Prostate gland (tissue), 2 donors: ENCODE measurements around the gene ACVR1C.

ENCODE experiments used
- POLR2A ChIP-seq: fragments of 450-650 bp; IDR thresholded peaks from one replicate; pipeline ENCODE4 v1.6.1; 2016; ENCODE audit warnings: antibody characterized with exemption, mild to moderate bottlenecking
- POLR2AphosphoS5 ChIP-seq: sonication (generic); formaldehyde crosslinking; IDR thresholded peaks from one replicate; pipeline ENCODE4 v1.6.1; 2017; ENCODE audit warnings: antibody characterized with exemption
- TF ChIP-seq, protein P1 (sequence below), 4 experiments: fragments of 200-600 bp in 2 of 4; fragments of 450-650 bp in 2 of 4; sonication (generic) in 2 of 4; IDR thresholded peaks; 1 replicate in 3 of 4; 2 replicates in 1 of 4; pipeline ENCODE4 v1.5.1; 2016 to 2019; ENCODE audit warnings: antibody characterized with exemption in 4 of 4, mild to moderate bottlenecking in 2 of 4, moderate library complexity in 2 of 4

DNA sequence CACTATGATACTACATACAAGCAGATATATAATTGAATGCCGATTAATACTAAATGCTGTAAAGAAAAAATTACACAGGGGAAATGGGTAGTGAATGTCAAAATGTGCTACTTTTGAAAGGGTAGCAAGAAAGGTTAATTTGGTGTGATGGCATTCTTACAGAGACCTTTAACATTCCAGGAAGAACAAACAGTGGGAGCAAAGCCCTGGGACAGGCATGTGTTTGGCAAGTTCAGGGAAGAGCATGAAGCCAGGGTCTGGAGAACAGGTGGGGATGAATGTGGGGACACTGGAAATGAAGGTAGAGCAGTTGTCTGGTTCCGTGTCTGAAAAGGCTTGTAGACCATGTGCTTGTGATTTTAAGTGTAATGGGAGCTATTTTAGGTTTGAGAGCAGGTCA lies 102.6 kb downstream of the ACVR1C start:
- TF ChIP-seq, protein P1, sequence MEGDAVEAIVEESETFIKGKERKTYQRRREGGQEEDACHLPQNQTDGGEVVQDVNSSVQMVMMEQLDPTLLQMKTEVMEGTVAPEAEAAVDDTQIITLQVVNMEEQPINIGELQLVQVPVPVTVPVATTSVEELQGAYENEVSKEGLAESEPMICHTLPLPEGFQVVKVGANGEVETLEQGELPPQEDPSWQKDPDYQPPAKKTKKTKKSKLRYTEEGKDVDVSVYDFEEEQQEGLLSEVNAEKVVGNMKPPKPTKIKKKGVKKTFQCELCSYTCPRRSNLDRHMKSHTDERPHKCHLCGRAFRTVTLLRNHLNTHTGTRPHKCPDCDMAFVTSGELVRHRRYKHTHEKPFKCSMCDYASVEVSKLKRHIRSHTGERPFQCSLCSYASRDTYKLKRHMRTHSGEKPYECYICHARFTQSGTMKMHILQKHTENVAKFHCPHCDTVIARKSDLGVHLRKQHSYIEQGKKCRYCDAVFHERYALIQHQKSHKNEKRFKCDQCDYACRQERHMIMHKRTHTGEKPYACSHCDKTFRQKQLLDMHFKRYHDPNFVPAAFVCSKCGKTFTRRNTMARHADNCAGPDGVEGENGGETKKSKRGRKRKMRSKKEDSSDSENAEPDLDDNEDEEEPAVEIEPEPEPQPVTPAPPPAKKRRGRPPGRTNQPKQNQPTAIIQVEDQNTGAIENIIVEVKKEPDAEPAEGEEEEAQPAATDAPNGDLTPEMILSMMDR (IDR thresholded peaks at IDR 0.05): no peak
- TF ChIP-seq POLR2AphosphoS5 (no peak), POLR2A (no peak)
